Gastroesophageal sphincter (tissue), 4 donors: ENCODE measurements around the gene NCK2. TPM values are rescaled to one million over a fixed set of nuclear protein-coding genes. Genes with fewer than 3 reads are reported as not detected.

Experiments used
- ATAC-seq: fragments of 150-250 bp; one replicate; pipeline ENCODE4 v1.9.1; 2016; ENCODE audit warnings: mild to moderate bottlenecking, moderate library complexity
- H3K27ac ChIP-seq, 4 donors: fragments of 200-600 bp; sonication (generic) in 3 of 4; 1 replicate in 3 of 4; 2 replicates in 1 of 4; pipeline ENCODE4 v1.5.1; 2016 to 2019
- H3K27me3 ChIP-seq: fragments of 200-600 bp; sonication (generic); one replicate; pipeline ENCODE4 v1.5.1; 2019
- H3K36me3 ChIP-seq, 2 donors: fragments of 200-600 bp; sonication (generic); one replicate each; pipeline ENCODE4 v1.5.1; 2019; ENCODE audit warnings: control low read depth in 1 of 2
- H3K4me1 ChIP-seq, 3 donors: fragments of 200-600 bp; sonication (generic); 1 replicate in 2 of 3; 2 replicates in 1 of 3; pipeline ENCODE4 v1.5.1; 2016 to 2019; ENCODE audit warnings: control low read depth in 2 of 3
- H3K4me3 ChIP-seq, 2 donors: fragments of 200-600 bp; sonication (generic); one replicate each; pipeline ENCODE4 v1.5.1; 2019; ENCODE audit warnings: mild to moderate bottlenecking in 1 of 2, moderate library complexity in 1 of 2
- H3K9me3 ChIP-seq, 3 donors: fragments of 200-600 bp; sonication (generic); one replicate each; pipeline ENCODE4 v1.5.1; 2017 to 2019; ENCODE audit warnings: control low read depth in 2 of 3
- EP300 ChIP-seq: sonication (generic); formaldehyde crosslinking; IDR thresholded peaks from one replicate; pipeline ENCODE4 v1.6.1; 2017; ENCODE audit warnings: antibody characterized with exemption, mild to moderate bottlenecking
- POLR2A ChIP-seq, 2 donors: fragments of 450-650 bp; IDR thresholded peaks; one replicate each; pipeline ENCODE4 v1.6.1; 2017; ENCODE audit warnings: antibody characterized with exemption in 2 of 2, mild to moderate bottlenecking in 2 of 2, moderate library complexity in 1 of 2
- POLR2AphosphoS5 ChIP-seq: sonication (generic); formaldehyde crosslinking; IDR thresholded peaks from one replicate; pipeline ENCODE4 v1.6.1; 2017; ENCODE audit warnings: antibody characterized with exemption
- WGBS, 2 donors: methylation state at CpG; one replicate each; pipeline ENCODE4 v1.1.5; 2018; ENCODE audit warnings: low coverage in 1 of 2; 5-methylcytosine and 5-hydroxymethylcytosine counted together
- total RNA-seq, 4 donors: library from RNA; depleted of rRNA; stranded (reverse); fragments of >200 nt; gene quantifications; one replicate each; pipeline ENCODE4 v1.1.0, GENCODE V29; 2016
- TF ChIP-seq, protein P1 (sequence below), 4 experiments: fragments of 200-600 bp in 2 of 4; fragments of 450-650 bp in 2 of 4; sonication (generic) in 1 of 4; IDR thresholded peaks; one replicate each; pipeline ENCODE4 v1.5.1; 2017 to 2019; ENCODE audit warnings: antibody characterized with exemption in 4 of 4, mild to moderate bottlenecking in 2 of 4, moderate library complexity in 2 of 4

NCK2 gene
- total RNA-seq, 4 donors from 2014 or later = 63.0 to 131 (median 89.5) TPM

DNA sequence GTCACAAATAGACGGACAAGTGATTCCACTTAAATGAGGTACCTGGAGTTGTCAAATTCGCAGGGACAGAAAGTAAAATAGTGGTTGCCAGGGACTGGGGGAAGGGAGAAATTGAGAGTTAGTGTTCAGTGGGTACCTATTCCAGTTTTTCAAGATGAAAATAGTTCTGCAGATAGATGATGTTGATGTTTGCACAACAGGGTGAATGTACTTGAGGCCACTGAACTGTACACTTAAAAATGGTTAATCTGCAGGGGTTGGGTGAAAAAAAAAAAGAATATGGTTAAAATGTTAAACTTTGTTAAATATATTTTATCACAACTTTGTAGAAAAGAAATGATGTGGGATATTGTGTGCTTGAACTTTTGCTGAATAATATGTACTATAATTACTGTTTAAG is 102.3 kb downstream of the NCK2 start:
- no peak for ATAC-seq
- WGBS, 2 donors = 86 to 100% methylated on average over 2 of the region's 2 CpGs

DNA sequence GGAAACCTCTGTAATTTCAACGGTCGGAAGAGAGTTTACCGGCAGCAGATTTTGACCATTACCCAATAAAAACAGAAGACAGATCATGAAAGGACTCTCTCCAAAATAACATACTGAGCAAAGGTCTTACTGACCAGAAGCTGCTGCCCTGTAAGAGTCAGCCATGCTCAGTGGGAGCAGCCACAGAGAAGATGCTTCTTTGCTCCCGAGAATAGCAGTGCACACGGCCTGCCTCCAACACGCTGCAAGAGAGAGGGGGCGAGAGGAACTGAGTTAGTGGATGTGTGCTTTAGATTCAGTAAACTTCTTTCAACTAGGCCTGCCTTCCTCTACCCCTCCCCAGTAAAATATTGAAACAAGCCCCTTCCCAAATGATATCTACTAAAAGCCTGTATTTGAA is 103.7 kb downstream of the NCK2 start:
- H3K36me3 ChIP-seq = no peaks in the 10 kb centered on the region
- no peak overlapping the region for H3K4me3 ChIP-seq
- no peaks in the 10 kb centered on the region for H3K27me3 ChIP-seq
- H3K9me3 ChIP-seq = no peaks in the 10 kb centered on the region
- ATAC-seq = no peak
- 78 to 80% methylated on average over 6 to 7 of the region's 7 CpGs for WGBS, 2 donors
- H3K27ac ChIP-seq = no peak overlapping the region
- TF ChIP-seq EP300 = no peak
- TF ChIP-seq, protein P1, sequence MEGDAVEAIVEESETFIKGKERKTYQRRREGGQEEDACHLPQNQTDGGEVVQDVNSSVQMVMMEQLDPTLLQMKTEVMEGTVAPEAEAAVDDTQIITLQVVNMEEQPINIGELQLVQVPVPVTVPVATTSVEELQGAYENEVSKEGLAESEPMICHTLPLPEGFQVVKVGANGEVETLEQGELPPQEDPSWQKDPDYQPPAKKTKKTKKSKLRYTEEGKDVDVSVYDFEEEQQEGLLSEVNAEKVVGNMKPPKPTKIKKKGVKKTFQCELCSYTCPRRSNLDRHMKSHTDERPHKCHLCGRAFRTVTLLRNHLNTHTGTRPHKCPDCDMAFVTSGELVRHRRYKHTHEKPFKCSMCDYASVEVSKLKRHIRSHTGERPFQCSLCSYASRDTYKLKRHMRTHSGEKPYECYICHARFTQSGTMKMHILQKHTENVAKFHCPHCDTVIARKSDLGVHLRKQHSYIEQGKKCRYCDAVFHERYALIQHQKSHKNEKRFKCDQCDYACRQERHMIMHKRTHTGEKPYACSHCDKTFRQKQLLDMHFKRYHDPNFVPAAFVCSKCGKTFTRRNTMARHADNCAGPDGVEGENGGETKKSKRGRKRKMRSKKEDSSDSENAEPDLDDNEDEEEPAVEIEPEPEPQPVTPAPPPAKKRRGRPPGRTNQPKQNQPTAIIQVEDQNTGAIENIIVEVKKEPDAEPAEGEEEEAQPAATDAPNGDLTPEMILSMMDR (IDR thresholded peaks at IDR 0.05) = no peak
- peaks cover 0 to 8% (median 4%) of the 10 kb centered on the region in 3 donors for H3K4me1 ChIP-seq

More for the DNA sequence above, 102.3 kb downstream of the NCK2 start:
- no peak overlapping the region for H3K27ac ChIP-seq
- H3K9me3 ChIP-seq = no peaks in the 10 kb centered on the region
- no peaks in the 10 kb centered on the region for H3K27me3 ChIP-seq
- no peaks in the 10 kb centered on the region for H3K36me3 ChIP-seq
- peaks cover 0 to 17% (median 5%) of the 10 kb centered on the region in 3 donors for H3K4me1 ChIP-seq
- no peak overlapping the region for H3K4me3 ChIP-seq
- TF ChIP-seq POLR2A (IDR thresholded peaks at IDR 0.05) = no peak
- TF ChIP-seq EP300 = no peak
- TF ChIP-seq, protein P1 (IDR thresholded peaks at IDR 0.05) = no peak
- no peak for TF ChIP-seq POLR2AphosphoS5

- no peak for ATAC-seq
- Histone ChIP-seq H3K27me3 (no peaks in the 10 kb centered on the region), H3K27ac (no peak overlapping the region), H3K4me3 (no peak overlapping the region), H3K9me3 (no peaks in the 10 kb centered on the region), H3K4me1 (no peaks in the 10 kb centered on the region), H3K36me3 (no peaks in the 10 kb centered on the region)
- WGBS, 2 donors = 94 to 97% methylated on average over 3 to 4 of the region's 4 CpGs
- no peak for TF ChIP-seq POLR2A (IDR thresholded peaks at IDR 0.05)
- no peak for TF ChIP-seq POLR2AphosphoS5
- no peak for TF ChIP-seq EP300
- TF ChIP-seq, protein P1 (IDR thresholded peaks at IDR 0.05) = no peak
Observed at GRCh38 chr2:105849431-105850179, 104.9 kb downstream of the NCK2 start.

DNA sequence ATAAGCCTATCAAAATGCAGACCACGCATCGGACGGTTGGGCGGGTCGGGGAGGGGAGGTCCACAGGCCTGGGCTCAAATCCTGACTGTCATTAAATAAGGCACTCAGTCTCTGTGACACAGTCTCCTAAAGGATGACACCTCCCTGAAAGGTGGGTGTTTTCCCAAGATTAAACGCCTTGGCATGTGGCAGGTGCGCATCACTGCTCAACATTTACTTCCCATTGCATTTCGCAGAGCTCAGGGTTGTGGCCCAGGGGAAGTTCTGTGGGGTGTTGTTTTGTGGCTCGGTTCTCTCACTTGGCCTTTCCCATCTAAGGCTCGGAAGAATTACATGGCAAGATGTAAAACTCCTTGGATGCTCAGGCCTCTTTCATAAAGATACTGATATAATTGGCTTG is 107.4 kb downstream of the NCK2 start:
- peaks cover 0 to 5% (median 0%) of the 10 kb centered on the region in 3 donors for H3K4me1 ChIP-seq
- TF ChIP-seq EP300 (no peak), POLR2AphosphoS5 (no peak), POLR2A (IDR thresholded peaks at IDR 0.05) (no peak)
- TF ChIP-seq, protein P1 (IDR thresholded peaks at IDR 0.05) = no peak
- H3K27ac ChIP-seq = no peak overlapping the region
- no peaks in the 10 kb centered on the region for H3K9me3 ChIP-seq
- peaks cover 0 to 20% of the 10 kb centered on the region in 2 donors for H3K36me3 ChIP-seq
- ATAC-seq = no peak
- no peak overlapping the region for H3K4me3 ChIP-seq
- no peaks in the 10 kb centered on the region for H3K27me3 ChIP-seq
- WGBS, 2 donors = 95 to 100% methylated on average over 6 to 8 of the region's 10 CpGs
